ENCODE results near the gene LMNTD2.

LMNTD2 gene

GRCh38 chr11:554428-555226, 5.9 kb downstream of the LMNTD2 start:
- peak in 5 of 56 donors; percentile 18 to 40 (median 23) for DNase-seq

- DNase-seq: no peak
Measured at GRCh38 chr11:553988-554340, 6.6 kb downstream of the LMNTD2 start.

DNA sequence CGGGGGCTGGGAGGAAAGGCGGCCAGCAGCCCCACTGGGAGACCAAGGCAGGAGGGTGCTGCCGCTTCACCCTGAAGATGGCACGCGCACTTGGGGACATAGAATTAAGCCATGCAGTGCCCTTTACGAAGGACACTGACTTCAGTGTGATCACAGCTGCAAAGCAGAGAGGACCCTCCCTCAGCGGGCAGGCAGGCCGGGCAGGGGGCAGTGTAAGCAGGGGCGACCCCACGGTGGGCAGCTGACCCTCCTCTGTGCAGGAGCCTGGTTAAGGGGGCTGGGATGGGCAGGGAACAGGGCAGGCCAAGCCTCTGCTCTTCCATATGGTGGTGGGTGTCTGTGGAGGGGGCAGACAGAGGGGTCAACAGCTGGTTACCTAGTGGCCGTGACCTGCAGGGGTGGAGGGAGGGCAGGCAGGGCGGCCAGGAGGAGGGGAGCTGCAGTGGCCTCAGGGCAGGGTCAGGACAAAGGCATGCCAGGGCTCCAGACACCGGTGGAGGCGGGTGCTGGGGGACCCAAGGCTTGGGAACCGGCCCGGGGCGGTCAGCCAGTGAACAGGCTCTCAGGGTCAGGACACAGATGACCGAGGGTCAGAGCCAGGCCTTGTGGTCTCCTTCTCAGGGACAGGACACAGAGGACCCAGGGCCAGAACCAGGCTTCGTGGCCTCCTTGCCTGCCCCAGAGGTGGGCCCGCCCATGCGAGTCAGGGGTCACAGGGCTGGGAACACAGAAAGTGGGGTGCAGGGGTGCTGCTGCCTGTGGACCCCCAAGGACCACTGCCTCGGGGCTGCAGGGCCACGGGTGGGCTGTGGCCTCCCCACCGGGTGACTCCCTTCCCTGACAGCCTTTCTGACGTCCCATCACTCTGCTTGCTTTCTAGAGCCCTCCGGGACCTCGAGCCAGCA, 7.2 kb downstream of the LMNTD2 start:
- no peak for DNase-seq

- no peak for DNase-seq
Measured at GRCh38 chr11:551596-551995, 8.9 kb downstream of the LMNTD2 start.

DNA sequence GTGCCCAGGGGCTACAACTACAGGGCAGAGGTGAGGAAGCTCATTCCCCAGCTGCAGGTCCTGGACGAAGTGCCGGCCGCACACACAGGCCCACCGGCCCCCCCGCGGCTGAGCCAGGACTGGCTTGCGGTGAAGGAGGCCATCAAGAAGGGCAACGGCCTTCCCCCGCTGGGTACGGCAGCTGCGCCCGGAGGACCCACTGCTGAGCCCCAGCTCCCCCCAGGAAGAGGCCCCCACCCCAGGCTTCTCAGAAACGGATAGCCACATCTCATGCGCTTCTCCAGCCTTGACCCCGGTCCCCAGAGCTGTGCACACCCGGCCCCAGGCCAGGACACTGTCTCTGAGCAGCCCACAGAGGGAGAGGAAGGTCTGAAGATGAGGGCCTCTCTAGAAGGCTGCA, 9.4 kb downstream of the LMNTD2 start:
- DNase-seq: no peak

- no peak for DNase-seq
Measured at GRCh38 chr11:550746-551085, 9.8 kb downstream of the LMNTD2 start.

GRCh38 chr11:550021-550745, 10.4 kb downstream of the LMNTD2 start:
- no peak for DNase-seq

DNA sequence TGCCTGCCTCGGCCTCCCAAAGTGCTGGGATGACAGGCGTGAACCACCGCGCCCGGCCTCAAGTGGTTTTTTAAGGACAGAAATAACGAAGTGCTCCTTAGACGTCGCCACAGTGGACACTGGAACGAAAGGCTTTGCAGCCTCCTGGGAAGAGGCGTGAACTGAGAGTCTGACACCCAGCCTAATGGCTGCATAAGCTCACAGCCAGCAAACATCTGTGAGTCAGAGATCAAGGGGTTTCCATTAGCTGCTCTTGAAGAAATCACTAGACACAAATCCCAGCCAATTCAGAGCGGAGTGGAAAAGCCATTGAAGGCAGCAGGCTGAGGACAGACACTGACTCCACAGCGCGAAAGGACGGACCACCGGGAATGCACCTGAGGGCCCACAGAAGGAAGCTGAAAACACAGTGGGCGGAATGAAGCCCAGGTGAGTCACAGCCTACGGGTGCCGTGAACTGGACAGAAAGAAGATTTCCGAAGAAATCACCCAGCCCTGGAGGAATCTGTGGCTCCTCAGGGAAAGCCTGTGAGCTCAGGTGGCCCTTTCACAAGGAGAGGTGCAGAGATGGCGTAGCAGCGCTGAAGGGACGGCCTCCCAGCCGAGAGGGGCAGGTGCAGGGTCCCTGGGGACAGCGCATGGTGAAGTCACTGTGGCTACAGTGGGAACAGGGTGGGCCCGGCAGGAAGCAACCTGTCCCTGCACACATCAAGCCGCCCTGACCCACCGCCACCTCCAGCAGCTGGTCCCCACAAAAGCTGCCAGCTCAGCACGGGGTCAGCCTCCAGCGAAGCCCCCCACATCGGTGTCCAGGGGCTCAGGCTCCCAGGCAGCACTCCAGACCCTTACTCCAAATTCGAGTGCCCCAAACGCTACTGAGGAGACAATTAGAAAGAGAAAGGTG, 11.6 kb downstream of the LMNTD2 start:
- no peak for DNase-seq

DNA sequence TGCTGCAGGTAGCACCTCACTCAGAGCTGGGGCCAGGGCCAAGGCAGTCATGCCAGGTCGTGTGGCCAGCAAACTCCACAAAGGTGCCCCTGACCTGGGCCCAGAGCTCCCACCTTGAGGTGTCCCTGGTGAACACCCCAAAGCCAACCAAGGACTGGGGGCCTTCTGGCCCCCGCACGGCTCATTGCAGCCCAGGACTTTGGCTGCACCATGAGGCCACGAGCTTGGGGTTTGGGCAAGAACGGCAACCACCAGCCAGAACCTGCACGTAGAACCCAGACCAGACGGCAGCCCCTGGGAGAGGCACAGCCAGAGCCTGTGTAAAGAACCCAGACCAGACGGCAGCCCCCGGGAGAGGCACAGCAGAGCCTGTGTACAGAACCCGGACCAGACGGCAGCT, 15.4 kb downstream of the LMNTD2 start:
- DNase-seq: no peak

DNA sequence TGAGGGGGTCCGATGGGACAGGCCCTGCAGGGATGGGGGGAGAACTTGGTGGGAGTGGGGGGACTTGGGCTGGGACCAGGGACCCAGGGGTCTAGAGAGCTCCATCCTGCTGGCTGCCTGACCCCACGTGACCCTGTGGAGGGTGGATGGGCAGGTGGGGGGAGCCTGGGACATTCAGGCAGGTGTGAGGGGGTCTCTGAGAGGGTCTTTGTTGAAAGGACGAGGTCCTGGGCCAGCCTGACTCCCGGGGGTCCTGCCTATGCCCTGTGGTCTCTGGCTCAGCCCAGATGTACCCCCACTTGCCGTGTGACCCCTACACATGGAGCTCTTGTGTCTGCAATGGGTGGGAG, 15.7 kb downstream of the LMNTD2 start:
- DNase-seq: no peak

- DNase-seq: no peak
Measured at GRCh38 chr11:541433-541885, 19.1 kb downstream of the LMNTD2 start.

- no peak for DNase-seq
Measured at GRCh38 chr11:540583-541432, 19.7 kb downstream of the LMNTD2 start.

GRCh38 chr11:539971-540481, 20.5 kb downstream of the LMNTD2 start:
- no peak for DNase-seq

DNA sequence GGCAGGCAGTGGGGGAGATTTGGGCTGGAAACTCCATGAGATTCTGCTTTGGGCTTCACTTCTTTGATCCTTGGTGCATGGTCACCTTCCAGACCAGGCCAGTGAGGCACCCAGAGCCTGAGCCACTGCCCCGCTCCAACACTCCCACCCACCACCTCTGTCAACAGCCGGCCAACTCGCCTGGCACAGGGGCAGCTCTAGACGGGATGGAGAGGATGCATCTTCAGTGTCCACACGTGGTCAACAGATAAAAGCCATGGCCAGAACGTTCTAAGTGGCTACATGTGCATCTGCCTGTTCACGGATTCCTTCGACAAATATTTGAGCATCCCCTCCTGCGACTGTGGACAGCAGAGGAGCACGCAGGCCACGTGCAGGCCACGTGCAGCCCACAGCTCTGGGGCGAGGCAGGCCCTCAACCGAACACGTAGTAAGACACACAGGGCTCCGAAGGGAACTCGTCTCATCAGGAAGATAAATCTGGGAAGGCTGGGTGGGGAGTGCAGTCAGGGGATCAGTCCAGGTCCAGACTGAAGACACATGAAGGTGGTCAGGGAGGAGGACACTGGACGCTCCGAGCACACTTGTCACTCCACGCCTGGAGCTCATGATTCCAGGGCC, 22.0 kb downstream of the LMNTD2 start:
- DNase-seq: no peak

- no peak for DNase-seq
Measured at GRCh38 chr11:537622-538430, 22.7 kb downstream of the LMNTD2 start.

GRCh38 chr11:536841-537621, 23.5 kb downstream of the LMNTD2 start, which contains the start of gene LRRC56:
LRRC56 (plus strand) TSS chr11:537527; CDS start chr11:540685, 3,158 bp downstream.
- peak in 27 of 56 donors; percentile 6 to 76 (median 40) for DNase-seq
